ENCODE results near the gene NDUFB10.
"Not testable (repeated sequence)": the region's sequence is repeated elsewhere in the genome, so short reads cannot be mapped to it uniquely, and the experiment has no call there.

Gene NDUFB10

DNA sequence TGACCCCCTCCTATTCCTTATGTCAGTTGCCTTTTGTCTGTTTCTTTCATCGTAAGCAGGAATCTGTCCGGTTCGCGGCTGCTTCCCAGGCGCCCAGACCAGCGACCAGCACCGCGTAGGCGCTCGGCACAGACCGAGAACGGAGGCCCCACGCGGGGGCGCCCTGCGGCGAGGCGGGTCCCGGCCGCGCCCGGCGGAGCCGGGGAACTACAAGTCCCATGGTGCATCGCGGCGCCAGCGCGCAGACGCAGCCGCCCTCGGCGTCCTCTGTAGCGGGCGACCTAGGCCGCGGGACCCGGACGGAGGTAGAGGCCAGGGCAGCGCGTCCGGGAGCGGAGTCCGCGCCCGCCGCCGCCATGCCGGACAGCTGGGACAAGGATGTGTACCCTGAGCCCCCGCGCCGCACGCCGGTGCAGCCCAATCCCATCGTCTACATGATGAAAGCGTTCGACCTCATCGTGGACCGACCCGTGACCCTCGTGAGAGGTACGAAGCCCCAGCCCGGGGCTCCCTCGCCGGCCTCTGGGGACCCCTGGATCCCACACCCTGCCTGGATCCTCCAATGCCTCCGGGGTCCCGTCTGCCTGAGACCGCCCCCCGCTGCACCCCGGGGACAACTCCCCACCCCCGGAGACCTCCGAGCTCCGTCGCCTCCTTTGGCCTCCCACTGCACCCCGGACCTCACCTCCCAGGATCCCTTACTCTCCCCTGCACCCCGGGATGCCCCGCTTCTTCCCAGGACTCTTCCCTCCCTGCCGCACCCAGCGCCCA lies at the start of gene NDUFB10:
Gene NDUFB10, plus strand, starts transcription at position 270 of the 771 bp plus-strand sequence. Its CDS starts 87 bp downstream, at position 357.
- peak; percentile 73 for DNase-seq

- DNase-seq, result no peak
Measured at GRCh38 chr16:1909561-1910231, 49.6 kb upstream of the NDUFB10 start.

GRCh38 chr16:1911467-1912214 lies 47.7 kb upstream of the NDUFB10 start:
- no peak for DNase-seq

- no peak for DNase-seq
Measured at GRCh38 chr16:1912215-1912543, 47.2 kb upstream of the NDUFB10 start.

DNA sequence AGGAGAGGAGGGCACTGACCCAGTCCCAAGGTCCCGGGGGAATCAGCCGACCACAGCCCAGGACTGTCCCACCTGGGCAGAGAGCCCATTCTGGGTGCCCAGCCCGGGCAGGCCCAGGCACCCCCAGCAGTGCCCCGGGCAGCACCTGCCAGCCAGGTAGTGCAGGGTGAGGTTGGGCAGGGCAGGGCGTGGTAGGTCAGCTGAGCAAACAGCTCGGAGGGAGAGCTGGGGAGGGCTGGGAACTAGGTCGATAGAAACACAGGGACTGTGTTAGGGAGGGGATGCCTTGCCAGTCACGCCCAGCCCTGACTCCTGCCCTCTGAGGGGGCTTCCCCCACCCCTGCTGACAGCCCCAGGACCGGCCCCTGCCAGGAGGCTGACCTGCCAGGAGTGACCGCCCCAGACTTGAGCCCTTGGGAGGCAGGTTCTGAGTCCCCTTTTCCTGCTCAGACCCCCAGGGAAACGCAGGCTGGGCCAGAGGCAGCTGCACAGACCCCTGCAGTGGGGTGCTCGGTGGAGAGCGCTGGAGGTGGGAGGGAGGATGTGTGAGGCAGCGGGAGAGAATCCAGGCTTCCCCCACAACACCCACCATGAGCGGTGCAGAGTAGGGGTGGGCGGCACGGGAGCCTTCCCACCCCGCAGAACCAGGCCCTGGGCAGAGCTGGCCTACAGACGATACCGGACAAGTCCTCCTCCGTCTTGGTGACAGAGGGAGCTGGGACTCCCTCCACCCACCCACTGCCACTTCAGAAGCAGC lies 45.8 kb upstream of the NDUFB10 start:
- no peak for DNase-seq

GRCh38 chr16:1914084-1914608 lies 45.2 kb upstream of the NDUFB10 start:
- DNase-seq, result no peak

DNA sequence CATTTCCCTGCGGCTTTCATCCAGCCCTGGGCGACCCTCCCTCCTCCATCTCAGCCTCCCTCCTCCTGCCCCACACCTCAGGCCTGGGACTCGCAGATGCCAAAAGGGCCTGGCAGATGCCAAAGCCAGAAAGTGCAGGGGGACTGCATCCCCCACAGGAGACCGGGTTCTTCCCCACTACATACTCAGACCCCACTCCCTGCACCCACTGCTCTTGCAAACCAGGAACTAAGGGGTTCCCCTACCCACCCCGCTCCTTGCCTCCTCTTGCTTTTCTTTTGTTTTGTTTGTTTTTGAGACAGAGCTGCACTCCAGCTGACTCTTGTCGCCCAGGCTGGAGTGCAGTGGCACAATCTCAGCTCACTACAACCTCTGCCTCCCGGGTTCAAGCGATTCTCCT lies 44.4 kb upstream of the NDUFB10 start:
- DNase-seq, result no peak

DNA sequence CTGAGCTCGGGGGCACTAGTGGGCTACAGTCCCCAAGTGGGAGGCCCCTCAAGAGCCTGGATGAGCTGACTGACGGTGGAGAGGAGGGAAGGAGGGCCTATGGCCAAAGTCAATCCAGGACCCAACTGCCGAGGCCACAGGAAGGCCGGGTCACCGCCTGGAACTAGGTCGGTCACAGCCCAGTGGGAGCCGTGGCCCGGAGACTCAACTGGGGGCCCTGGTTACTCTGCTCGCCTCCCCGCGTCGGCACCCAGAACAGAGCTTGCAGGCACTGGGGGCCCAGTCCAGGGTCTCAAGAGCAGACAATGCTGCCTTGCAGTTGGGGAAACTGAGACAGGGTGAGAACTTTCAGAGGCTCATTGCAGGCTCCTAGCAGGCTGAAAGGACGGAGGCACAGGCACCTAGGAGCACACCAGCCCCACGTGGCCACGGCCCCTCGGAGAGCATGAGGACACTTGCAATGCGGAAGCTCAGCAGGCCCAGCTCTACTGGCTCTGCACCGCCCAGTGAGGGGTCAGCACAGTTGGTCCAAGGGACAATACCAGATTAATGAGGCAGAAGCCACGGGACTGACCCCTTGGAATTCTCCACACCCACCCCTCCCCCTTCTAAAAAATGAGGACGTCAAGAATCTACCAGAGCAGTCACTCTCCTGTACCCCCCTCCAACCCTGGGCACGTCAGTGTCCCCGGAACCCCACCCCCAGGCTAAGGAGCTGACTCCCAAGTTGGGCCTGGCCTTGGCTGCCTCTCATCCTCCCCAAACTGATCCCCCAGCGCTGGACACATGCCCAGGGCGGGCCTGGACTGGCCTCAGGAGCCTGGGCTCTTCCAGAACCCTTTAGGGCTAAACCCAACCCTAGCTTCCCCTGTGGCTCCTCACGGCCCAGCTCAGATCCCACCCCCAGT lies 43.4 kb upstream of the NDUFB10 start:
- DNase-seq, result no peak

DNA sequence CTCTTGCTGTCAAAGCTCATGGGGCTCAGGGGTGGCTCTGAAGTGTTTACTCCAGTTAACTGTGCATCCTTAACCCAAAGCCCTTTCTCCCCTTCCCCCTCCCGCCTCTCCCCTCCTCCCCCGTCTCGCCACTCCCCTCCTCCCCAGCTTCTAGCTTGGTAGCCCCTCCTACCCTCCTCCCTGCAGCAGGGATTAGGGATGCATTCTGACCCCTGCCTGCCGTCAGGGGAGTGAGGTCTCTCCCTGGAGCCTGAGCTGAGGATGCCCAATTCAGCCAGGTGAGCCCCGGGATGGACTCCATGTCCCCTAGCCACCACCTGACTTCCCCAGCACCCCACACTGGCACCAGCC lies 42.7 kb upstream of the NDUFB10 start:
- DNase-seq, result no peak

- DNase-seq, result no peak
Measured at GRCh38 chr16:1917056-1917664, 42.2 kb upstream of the NDUFB10 start.

- DNase-seq, result no peak
Measured at GRCh38 chr16:1917665-1918350, 41.5 kb upstream of the NDUFB10 start.

DNA sequence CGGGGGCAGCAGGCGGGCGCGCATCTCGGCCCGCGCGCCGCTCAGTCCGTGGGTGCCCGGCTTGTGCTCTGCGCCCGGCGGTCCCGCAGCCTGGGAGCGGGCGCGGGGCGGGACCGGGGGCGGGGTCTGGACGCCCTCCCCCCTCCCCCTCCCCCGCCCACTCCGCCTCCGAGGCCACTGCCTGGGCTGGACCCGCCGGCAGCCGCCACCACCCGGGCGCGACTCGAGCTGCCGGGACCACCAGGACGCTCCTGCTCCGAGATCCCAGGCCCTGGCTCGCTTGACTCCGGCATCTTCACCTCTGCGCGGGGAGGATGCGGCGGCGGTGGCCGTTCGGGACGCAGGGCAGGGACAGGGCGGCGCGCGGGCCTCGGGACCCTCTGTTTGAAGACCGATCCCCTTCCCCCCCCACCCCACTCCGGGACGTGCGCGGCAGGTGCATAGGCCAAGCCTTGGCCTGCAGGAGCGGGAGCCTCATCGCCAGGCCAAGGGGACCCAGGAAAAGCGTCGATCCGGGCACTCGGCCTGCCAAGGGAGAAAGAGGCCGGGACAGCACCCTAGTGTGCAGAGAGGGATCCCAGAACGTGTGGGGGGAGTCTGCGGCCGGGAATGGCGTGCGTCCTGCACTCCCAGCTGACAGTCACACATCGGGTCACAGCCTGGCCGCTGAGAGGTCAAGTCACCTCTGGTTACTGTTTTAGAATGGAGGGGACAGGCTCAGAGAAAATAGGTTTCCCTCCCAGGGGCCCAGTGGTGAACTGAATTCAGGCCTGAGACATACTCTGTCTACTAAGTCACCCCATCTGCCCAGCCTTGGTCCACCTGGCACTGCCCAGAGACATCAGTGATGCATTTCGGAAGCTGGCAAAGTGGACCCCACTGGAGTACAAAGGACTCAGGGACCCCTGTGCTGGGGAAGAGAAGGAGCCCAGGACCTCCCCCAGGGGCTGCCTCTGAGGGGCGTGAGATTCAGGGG lies 40.7 kb upstream of the NDUFB10 start, which contains the start of gene HS3ST6:
Gene HS3ST6, minus strand, starts transcription at position 65 of the 976 bp plus-strand sequence. CDS start 92 bp downstream, outside the sequence.
- DNase-seq, result no peak

- no peak for DNase-seq
Measured at GRCh38 chr16:1919327-1919998, 39.9 kb upstream of the NDUFB10 start.

DNA sequence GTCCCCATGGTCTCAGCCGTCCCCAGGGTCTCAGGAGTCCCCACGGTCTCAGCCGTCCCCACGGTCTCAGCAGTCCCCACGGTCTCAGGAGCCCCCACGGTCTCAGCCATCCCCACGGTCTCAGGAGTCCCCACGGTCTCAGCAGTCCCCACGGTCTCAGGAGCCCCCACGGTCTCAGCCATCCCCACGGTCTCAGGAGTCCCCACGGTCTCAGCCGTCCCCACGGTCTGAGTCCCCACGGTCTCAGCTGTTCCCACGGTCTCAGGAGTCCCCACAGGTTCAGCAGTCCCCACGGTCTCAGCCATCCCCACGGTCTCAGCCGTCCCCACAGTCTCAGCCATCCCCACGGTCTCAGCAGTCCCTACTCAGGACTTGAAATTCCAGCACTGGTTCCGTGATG lies 39.2 kb upstream of the NDUFB10 start:
- DNase-seq, result not testable (repeated sequence)

DNA sequence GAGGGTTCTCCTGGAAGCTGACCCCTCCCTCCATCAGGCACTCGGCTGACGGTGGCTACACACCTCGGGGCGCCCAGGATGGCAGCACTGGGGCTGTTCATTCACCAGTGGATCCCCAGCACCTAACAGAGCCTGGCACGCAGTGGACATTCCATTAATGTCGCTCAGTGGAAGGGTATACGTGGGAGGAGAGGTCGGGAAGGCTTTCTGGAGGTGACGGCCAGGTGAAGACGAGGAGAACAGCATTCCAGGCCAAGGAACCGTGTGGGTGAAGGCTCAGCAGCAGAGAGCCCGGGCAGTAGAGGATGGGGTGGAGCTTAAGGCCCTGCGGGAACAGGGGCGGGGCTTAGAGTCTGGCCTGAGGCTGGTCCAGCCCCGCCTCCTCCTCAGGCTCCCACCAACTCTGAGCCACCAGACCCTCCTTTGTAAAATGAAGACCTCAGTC lies 38.6 kb upstream of the NDUFB10 start:
- no peak for DNase-seq

GRCh38 chr16:1922357-1922756 lies 37.0 kb upstream of the NDUFB10 start:
- DNase-seq, result no peak

DNA sequence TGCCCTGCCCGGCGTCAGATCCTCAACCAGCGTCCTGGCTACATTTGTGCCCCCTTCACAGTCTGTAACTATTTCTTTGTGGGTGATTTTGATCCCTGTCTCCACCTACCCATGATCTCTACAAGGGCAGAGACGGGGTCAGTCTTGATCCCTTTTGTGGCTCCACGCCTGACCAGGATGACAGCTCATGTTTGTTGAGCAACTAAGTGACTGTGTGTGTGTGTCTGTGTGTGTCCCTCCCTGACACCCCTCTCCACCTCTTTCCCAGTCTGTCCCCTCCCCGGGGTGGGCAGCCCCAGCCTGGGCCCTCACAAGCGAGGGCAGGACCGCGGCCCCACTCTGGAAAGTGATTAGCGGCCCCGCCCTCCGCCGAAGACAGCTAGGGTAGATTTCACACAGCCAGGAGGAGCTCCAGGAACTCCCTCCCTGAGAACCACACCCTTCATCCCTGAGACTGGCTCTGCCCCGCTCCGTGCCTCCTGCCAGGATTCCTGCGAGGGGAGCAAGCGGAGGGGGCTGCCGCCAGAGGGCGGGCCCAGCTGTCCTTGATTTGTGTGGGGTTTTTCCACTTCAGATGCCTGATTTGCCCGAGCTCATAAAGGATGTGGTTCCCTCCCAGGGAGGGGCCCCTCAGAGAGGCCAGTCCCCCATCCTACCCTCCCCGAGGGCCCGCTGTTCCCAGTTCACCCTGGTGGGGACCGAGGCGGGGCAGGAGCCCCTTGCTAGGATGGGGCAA lies 35.9 kb upstream of the NDUFB10 start:
- DNase-seq, result no peak

DNA sequence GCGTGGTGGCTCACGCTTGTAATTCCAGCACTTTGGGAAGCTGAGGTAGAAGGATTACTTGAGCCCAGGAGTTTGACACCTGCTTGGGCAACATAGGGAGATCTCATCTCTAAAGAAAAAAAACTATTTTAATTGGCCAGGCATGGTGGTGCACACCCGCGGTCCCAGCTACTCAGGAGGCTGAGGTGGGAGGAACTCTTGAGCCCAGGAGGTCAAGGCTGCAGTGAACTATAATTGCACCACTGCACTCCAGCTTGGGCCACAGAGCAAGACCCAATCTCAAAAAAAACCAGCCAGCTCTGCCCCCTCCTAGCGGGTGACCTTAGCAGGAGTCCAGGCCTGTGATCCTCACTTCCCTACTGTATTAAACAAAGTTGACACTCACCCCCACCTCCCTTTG lies 35.2 kb upstream of the NDUFB10 start:
- DNase-seq, result no peak
